GM15510 (cell line): ENCODE measurements around the gene KCNJ16.

Experiments used
- POLR2A ChIP-seq: IDR thresholded peaks from 3 replicates; pipeline ENCODE4 v1.6.1; 2011; ENCODE audit warnings: borderline replicate concordance; ENCODE audit not compliant: insufficient read length; ENCODE audit errors: extremely low read depth

The KCNJ16 gene

GRCh38 chr17:70053241-70054234 is 21.5 kb upstream of the KCNJ16 start:
- no peak for TF ChIP-seq POLR2A

GRCh38 chr17:70055000-70055399 is 20.0 kb upstream of the KCNJ16 start:
- no peak for TF ChIP-seq POLR2A

DNA sequence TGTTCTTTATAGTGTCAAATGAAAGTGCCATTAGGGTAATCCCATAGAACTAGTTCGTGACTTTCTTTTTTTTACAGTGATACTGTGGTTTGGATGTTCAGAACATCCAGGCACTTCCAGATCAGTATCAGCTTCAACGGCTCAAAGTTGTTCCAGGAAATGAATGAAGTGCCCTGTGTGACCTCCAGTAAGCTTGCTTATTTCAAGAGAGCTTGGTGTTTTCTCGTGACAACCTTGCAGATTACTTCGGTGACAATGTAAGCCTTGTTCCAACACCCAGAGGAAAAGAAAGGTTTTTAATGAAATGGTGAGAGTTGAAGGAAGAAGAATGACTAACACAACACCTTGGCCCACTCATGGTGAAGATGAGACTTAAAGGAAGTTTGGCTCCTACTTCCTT is 16.0 kb upstream of the KCNJ16 start:
- TF ChIP-seq POLR2A, result no peak

DNA sequence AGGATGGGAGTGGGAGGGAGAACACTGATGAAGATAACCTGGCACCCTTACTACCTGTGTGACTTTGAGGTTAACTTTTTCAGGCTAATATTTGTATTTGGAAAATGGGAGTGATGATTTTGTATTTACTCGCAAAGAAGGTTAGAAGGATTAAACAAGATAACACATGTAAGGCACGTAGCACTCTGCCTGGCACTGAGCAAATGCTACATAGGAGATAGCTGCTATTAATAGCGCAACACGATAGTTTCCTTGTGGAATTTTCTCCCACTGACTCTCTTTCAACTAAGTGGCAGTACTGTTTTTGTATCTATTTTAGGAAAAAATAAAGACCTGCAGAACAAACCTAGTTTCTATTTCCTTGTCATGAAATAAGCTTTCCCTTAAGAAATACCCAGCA is 15.4 kb upstream of the KCNJ16 start:
- TF ChIP-seq POLR2A, result no peak

DNA sequence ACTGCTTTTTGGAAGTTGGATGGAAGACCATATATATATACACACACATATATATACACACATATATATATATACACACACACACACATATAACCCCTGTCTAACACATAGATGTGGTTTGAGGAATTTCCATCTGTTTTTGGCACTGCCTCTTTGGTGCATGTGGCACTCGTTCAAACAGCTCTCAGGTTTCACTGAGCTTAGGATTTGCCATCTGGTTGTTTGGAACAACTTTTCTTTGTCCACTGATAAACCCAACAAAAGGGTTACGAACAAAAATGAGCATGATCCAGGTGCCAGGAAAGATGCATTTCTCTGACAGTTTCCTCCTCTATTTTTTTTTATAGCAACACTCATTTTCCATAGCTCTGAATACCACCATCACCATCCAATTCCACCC is 14.6 kb upstream of the KCNJ16 start:
- TF ChIP-seq POLR2A, result no peak

- no peak for TF ChIP-seq POLR2A
These were observed 7.9 kb upstream of the KCNJ16 start for GRCh38 chr17:70067134-70067533.

- no peak for TF ChIP-seq POLR2A
These were observed 4.6 kb upstream of the KCNJ16 start for GRCh38 chr17:70070305-70071027.

- no peak for TF ChIP-seq POLR2A
These were observed 3.9 kb upstream of the KCNJ16 start for GRCh38 chr17:70071127-70071526.

- TF ChIP-seq POLR2A, result no peak
These were observed 3.4 kb upstream of the KCNJ16 start for GRCh38 chr17:70071620-70072019.

- no peak for TF ChIP-seq POLR2A
These were observed 2.3 kb upstream of the KCNJ16 start for GRCh38 chr17:70072546-70073309.

GRCh38 chr17:70073310-70073709 is 1.7 kb upstream of the KCNJ16 start:
- no peak for TF ChIP-seq POLR2A

DNA sequence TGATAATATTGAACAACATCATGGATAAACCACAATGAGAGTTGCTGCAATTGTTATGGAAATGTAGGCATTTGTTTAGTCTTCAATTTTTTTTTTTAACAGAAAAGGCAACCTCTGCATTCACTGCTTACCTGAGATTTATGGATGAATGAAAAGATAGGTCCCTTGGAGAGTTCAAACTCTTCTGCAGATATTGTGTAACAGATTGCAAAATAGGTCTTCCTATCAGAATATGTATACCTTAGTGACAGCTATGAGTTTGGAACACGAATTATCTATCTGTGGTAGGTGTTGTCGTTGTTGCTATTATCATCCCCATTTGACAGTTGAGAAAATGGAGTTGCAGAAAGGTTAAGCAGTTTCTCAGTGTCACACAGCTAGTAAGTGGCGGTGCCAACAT is 1.2 kb upstream of the KCNJ16 start:
- TF ChIP-seq POLR2A, result no peak

- no peak for TF ChIP-seq POLR2A
These were observed 692 bp upstream of the KCNJ16 start for GRCh38 chr17:70074236-70074830.

DNA sequence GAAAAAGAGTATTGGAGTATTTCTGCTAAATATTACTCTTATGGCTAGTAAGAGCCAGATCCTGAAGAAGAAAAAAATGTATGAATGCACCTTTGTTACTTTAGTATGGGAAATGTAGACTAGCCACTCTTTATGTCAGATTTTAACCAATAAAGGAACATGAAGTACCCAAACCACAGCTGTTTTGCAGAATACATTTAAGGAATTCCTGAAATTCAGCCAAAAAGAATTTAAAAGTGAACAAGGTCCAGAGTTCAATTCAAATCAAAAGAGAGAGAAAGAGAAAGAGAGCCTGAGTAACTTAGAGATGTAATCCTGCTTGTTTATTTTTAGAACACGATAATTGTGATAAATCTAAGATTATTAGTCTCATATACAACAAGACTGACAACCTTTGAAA is 1.2 kb downstream of the KCNJ16 start:
- no peak for TF ChIP-seq POLR2A
